Epithelial cell of proximal tubule (primary cell): ENCODE results near the gene GAB2. TPM values are rescaled to one million over a fixed set of nuclear protein-coding genes. Genes with fewer than 3 reads are reported as not detected.

Experiments used
- DNase-seq: peaks from one replicate; pipeline ENCODE4 v3.0.0-alpha.2; 2011; ENCODE audit warnings: low read depth
- H3K4me3 ChIP-seq: 2 replicates; pipeline ENCODE4 v1.5.1; 2011; ENCODE audit warnings: low read depth, mild to moderate bottlenecking, low read length
- CTCF ChIP-seq: conservative IDR thresholded peaks from 2 replicates; pipeline ENCODE4 v1.5.1; 2012; ENCODE audit warnings: low read depth, mild to moderate bottlenecking, low read length
- total RNA-seq: library from RNA; depleted of rRNA; stranded (reverse); fragments of >200 nt; gene quantifications from 2 replicates; pipeline ENCODE4 v1.2.3, GENCODE V29; 2015

The GAB2 gene
- total RNA-seq, 1 donor from 2014 or later = 15.0 TPM

- no peak for TF ChIP-seq CTCF
- H3K4me3 ChIP-seq = no peak overlapping the region
- DNase-seq = no peak
Observed at GRCh38 chr11:78194490-78194889, 223.1 kb downstream of the GAB2 start.

- no peak for DNase-seq
- no peak for TF ChIP-seq CTCF
- no peak overlapping the region for H3K4me3 ChIP-seq
Observed at GRCh38 chr11:78193806-78194205, 223.8 kb downstream of the GAB2 start.

- no peak for DNase-seq
- TF ChIP-seq CTCF = no peak
- no peak overlapping the region for H3K4me3 ChIP-seq
Observed at GRCh38 chr11:78192911-78193351, 224.7 kb downstream of the GAB2 start.

- TF ChIP-seq CTCF = no peak
- H3K4me3 ChIP-seq = no peak overlapping the region
- DNase-seq = no peak
Observed at GRCh38 chr11:78192223-78192719, 225.3 kb downstream of the GAB2 start.

GRCh38 chr11:78190871-78191538 lies 226.6 kb downstream of the GAB2 start:
- no peak for DNase-seq
- TF ChIP-seq CTCF = no peak
- H3K4me3 ChIP-seq = no peak overlapping the region

- DNase-seq = no peak
- TF ChIP-seq CTCF = no peak
- H3K4me3 ChIP-seq = no peak overlapping the region
Observed at GRCh38 chr11:78190374-78190773, 227.2 kb downstream of the GAB2 start.

- peak overlapping the region; percentile 80 for H3K4me3 ChIP-seq
- no peak for DNase-seq
- no peak for TF ChIP-seq CTCF
Observed at GRCh38 chr11:78189851-78190250, 227.8 kb downstream of the GAB2 start.
